GM12873 (cell line): ENCODE measurements around the gene ABCC6.
"Not testable (repeated sequence)": the region's sequence is repeated elsewhere in the genome, so short reads cannot be mapped to it uniquely, and the experiment has no call there.

Experiments used
- CTCF ChIP-seq: IDR thresholded peaks from 2 replicates; pipeline ENCODE4 v1.5.1; 2012; ENCODE audit warnings: low read depth, mild to moderate bottlenecking, moderate library complexity, low read length, control low read depth; ENCODE audit not compliant: insufficient read depth; ENCODE audit errors: missing control alignments

Gene ABCC6

DNA sequence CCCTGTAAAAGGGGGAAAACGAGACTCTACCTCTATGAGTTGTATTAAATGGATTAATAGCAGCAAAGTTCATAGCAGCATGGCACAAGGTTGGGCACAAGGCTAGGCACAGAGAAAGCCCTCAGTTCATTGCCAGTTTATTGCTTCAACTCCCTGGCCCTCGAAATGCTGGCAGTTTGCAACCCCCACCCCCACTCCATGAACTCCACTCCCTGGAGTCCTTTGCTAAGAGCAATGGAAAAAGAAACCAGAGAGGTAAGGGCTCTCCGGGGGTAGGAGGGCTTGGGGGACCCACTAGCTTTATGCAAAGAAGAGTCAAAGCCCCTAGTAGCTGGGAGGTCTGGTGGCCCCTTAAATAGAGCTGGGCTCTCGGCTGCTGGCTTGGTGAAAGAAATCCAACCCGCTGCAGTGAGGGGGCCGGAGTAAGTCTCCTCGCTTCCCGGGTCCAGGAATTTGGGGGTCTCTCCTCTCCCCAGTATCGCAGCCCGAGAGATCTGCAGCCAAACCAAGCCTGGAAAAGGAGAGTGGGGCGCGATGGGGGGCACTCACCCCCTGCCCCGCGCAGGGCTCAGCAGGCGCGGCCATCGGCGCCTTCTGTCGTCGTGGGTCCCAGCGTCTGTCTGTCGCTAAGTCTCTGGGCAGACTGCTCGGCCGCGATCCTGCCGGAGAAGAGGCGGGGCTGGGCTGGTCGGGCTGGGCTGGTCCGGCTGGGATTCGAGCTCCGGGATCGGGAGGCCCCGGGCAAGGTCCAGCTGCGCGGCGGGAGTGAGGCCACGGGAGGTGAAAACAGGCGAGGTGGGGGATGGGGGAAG is at the start of gene ABCC6:
TSS of gene ABCC6 (minus strand) at position 645 of the 812 bp plus-strand sequence. CDS start at position 585, 60 bp downstream.
- TF ChIP-seq CTCF = not testable (repeated sequence)

GRCh38 chr16:16257301-16257923 is 34.1 kb upstream of the ABCC6 start:
- peak; percentile 31 for TF ChIP-seq CTCF

DNA sequence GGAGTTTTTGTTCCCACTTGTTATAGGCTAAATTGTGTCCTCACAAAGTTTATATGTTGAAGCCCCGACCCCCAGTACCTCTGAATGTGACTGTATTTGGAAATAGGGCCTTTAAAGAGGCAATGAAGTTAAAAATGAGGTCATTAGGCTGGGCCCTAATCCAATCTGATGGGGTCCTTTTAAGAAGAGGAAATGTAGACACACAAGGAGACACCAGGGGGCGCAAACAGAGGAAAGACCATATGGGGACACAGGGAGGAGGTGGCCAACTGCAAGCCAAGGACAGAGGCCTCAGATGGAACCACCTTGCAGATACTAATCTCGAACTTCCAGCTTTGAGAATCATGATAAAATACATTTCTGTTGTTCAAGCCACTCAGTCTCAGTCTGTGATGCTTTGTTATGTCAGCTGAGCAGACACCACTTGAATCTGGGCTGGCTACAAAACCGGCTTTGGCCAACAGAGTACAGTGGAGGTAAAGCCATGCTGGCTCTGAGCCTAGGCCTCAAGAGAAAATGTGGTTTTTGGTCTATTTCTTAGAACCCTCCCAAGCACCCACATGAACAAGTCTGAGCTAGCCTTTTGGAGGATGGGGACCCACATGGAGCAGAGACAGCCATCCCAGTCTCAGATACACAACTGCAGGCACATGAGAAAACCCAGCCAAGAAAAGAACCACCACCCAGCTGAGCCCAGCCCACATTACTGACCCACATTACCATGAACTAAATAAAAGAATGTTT is 20.7 kb downstream of the ABCC6 start:
- TF ChIP-seq CTCF = peak; percentile 37

DNA sequence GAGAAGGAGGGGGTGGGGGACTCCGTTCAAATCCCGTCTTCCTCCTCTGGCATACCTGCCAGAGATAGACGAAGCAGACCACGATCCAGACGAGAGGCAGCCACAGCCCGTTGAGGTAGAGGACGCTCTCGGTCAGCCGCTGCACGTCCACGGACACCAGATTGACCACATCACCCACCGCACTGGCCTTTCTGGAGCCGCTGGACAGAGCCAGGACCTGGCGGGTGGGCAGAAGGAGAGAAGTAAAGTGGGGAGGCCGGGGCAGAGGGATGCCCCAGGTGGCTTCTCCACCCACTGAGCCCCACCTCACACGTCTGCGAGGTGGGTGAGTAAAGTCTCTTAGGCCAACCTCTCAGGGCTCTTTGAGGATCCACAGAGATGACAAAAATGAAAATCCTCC is 25.3 kb downstream of the ABCC6 start:
- TF ChIP-seq CTCF = no peak

DNA sequence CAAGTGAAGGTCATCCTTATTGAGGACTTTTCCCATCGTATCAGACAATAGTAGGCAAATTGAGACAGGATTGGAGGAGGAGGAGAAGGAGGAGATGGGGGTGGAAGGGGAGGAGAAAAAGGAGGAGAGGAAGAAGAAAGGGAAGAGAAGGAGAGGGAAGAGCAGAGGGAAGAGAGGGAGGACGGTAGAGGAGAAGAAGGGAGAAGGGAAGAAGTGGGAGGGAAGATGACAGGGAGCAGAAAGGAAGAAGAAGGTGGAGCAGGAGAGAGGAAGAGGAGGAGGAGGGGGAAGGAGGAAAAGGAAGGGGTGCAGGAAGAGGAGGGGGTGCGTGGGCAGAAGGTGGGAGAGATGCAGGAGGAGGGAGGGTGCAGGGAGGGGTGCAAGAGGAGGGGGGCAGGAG is 26.0 kb downstream of the ABCC6 start:
- TF ChIP-seq CTCF = no peak

DNA sequence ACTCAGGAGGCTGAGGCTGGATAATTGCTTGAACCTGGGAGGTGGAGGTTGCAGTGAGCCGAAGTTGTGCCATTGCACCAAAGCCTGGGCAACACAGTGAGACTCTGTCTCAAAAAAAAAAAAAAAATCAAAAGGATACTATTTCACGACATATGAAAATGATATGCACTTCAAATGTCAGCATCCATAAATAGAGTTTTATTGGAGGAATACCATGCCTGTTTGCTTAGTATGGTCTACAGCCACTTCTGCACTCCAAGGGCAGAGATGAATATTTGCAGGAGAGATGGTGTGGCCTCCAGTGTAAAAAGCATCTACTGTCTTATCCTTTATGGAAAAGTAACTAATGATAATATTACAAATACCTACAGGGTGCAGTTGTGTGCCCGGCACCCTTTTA is 27.2 kb downstream of the ABCC6 start:
- no peak for TF ChIP-seq CTCF
